ENCODE results near the gene C11orf58.

DNA sequence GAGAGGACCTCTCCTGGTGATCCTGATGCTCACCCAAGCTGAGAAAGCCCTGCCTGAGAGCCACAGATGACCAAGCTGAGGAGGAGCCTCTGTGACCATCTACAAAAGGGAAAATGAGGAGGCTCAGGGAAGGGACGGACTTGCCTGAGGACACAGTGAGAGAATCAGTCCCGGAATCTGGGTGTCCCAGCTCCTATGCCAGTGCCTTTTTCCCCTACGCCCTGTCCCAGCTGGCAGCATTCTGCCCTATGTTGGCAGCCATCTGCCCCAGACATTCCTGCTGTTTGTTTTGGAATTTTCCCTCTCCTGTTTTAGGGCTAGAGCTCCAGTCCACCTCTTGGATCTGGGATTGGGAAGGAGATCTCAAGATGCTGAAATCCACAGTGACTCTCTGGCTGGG is 54.6 kb downstream of the C11orf58 start:
- TF ChIP-seq CTCF (IDR thresholded peaks at IDR 0.05; ENCODE audit: insufficient read depth, low read length) (no peak), POLR2AphosphoS5 (IDR thresholded peaks at IDR 0.05; ENCODE audit: low read depth) (no peak), REST (IDR thresholded peaks at IDR 0.05; ENCODE audit: insufficient replicate concordance, low read depth) (no peak), GABPA (IDR thresholded peaks at IDR 0.05; ENCODE audit: low read depth) (no peak), SPI1 (IDR thresholded peaks at IDR 0.05; ENCODE audit: borderline replicate concordance, low read depth) (no peak)
